HG03060 (cell line): ENCODE data around the gene HIF1A.

Experiments
- ATAC-seq: cut with Tn5 transposase; IDR thresholded peaks from one replicate; pipeline ENCODE4 v1.9.1; 2021; ENCODE audit warnings: low read depth, moderate number of reproducible peaks; ENCODE audit not compliant: unreplicated experiment

The HIF1A gene

GRCh38 chr14:61672796-61673195 lies 22.5 kb upstream of the HIF1A start:
- ATAC-seq = no peak

DNA sequence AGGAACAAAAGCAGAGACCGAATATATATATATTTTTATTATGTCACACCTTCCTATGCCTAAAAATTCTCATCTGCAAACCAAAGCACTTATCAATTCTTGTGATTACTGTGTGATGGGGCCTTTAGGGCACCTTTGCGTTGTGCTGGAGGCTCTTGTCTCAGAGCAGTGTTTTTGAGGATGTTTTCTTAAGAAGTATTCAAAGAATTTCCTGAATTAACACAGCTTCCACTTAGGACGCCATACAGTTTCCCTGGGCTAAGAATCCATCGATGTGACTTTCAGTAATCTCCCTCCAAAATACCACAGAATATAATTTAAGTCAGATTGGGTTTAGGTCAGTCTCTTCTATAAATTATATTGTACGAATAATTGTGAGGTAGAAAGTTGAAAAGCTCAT lies 22.0 kb upstream of the HIF1A start:
- ATAC-seq = no peak

DNA sequence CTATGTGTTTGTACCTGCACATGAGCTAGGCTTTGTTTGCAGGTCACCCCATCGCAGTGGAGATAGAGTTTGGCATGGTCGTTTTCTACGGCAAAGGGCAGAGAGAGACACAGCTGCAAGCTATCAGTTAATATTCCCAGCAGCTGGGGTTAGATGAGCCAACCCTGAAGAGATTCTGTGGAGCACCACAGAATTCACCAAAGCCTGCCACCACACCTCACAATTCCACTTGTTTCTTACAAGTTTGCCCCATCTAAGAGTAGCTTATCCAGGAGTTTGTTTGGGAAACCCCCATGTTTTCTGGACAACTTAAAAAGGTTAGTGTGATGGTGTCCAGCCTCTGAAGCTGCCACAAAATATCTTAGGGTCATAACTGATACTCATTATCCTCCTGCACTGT lies 20.0 kb upstream of the HIF1A start:
- ATAC-seq = no peak

DNA sequence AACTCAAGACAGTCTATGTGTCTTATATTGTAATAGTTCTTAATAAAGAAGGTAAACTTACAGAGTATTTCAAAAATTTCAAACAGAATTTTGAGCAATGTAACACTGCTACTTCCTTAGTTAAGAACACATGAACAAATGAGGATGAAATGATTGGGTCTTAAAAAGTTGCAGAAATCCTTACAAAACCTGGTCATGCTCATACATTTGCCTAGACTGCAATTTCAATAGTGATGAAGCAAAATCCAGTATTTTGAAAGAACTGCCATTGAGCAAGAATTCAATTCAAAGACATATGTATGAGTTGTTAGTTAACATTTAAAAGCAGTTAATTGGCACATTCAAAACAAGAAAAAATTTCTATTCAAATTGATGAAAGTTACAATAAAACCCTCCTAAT lies 17.8 kb upstream of the HIF1A start:
- no peak for ATAC-seq

DNA sequence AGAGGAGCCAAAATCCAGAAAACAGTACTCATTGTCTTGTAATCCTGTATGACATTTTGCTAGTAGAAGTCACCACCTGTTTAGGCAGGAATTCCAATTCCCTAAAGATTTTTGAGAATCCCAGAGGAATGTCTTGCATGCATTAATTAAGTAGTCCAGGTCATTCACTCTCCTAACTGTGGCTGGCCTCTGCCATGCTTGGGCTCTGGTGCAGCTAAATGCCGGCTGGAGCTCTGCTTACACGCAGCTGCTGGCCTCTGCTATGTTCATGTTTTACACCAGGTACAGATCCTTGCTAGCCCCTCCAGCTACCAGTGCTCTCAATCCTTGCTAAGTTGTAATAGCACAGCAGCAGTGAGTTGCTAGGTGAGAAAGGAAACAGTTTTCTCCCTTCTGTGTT lies 16.3 kb upstream of the HIF1A start:
- no peak for ATAC-seq

DNA sequence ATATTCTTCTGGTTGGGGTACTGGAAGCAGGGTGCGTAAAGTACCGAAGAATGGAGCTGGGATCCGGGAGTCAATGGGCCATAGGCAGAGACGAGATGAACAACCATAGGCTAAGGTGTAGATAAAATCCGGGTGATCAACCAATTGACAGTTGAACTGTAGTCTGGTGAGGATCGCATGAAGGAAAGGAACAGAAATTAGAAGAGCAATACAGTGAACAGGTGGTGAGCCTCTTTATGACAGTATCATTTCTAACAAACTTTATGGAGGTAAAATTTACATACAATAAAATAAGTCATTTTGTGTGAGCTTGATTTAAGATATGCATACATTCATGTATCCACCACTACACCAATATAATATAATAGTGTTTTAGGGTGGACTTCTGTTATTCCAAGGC lies 13.9 kb upstream of the HIF1A start:
- no peak for ATAC-seq

DNA sequence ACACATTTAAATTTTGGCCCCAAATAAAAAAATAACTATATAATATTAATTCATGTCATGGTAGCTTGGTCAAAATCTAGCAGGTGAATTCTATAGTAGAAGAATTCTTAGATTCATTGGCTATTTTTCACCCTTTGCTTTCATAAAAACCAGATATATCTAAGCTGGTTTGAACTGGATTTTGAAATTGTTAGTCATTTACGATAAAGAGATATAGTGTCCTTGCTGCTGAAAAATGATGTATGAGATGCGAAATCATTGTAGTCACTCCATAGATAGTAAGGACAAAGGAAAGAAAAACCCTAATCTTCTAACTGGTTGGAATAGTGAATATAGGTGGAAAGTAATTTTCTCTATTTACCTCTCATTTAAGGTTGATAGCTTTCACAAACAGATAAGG lies 12.2 kb upstream of the HIF1A start:
- ATAC-seq = no peak

DNA sequence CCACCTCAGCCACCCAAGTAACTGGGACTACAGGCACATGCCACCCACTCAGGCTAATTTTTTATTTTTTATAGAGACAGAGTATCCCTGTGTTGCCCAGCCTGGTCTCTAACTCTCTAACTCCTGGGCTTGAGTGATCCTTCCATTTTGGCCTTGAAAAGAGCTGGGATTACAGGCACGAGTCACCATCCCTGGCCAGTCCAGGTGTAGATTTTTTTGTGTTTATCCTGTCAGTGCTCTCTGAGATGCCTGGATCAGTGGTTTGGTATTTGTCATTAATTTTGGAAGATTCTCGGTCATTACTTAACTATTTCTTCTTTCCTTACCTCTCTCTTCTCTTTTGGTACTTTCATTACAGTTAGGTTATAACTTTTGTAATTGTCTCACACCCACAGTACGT lies 5.3 kb upstream of the HIF1A start:
- no peak for ATAC-seq

- no peak for ATAC-seq
These were observed 4.3 kb upstream of the HIF1A start for GRCh38 chr14:61690982-61691381.

GRCh38 chr14:61691495-61691894 lies 3.8 kb upstream of the HIF1A start:
- no peak for ATAC-seq

GRCh38 chr14:61694039-61694438 lies 1.3 kb upstream of the HIF1A start:
- ATAC-seq = no peak

DNA sequence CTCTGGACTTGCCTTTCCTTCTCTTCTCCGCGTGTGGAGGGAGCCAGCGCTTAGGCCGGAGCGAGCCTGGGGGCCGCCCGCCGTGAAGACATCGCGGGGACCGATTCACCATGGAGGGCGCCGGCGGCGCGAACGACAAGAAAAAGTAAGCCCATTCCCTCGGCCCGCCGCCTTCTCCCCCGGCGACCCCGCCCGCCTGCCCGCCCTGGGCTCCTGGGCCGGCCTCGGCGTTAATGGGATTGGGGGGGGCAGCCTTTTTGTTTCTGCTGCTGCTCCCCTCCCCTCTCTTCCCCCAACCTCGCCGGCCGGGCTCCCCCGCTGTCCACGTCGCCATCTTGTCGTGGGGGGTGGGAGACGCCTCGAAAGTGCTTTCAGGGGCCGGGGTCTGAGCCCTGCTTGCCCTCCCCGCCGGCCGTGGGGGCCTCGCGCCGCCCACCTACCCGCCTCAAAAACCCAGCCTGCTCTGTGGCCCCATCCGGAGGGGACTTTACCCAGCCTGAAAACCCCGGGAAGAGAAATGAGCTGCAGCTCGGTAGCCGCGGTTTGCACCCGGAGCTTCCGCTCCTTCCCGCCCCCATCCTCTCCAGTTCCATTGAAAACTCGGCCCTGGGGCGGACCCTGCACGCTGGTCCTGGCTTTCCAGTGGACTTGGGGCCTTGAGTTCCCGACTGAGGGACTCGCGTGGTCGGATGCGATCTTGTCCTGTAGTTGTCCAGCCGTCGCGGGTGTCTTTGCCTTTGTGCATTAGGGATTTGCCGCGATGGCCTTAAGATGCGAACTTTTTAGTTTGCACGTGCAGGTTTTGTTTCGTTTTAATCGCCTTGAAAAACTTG lies 598 bp downstream of the HIF1A start:
- peak; percentile 10 for ATAC-seq

GRCh38 chr14:61696753-61697318 lies 1.5 kb downstream of the HIF1A start:
- no peak for ATAC-seq

DNA sequence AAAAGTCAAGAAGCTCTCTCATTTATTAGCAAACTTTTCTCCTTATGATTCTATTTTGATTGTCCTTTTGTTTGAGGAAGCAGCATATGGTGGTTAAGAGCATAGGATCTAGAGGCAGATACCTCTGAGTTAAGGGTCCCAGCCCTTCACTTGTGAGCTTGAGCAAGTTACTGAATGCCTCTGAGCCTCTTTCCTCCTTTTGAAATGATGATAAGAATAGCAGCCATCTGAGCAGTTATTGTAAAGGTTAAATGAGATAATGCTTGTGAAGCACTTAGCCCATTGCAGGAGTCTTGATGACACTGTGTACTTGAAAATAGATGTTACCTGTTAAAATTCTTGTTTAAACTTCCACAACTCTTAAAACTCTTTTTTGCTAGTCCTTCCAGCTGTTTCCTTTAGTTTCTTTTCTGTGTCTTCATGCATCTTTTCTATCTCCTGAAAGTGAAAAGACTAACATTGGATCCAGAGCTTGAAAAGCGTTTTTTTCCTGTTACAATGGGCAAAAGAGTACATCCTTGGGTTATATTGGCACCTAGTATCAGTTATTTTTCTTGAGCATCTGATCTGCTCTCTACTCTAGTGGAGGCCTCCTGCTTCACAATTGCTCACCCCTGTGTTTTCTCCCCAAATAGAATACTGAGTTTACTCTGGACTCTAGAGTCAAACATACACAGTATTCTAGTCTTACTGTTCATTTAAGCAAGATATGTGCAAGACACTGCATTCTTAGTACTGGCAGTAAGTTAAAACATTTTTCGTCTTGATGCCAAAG lies 3.1 kb downstream of the HIF1A start:
- no peak for ATAC-seq

- ATAC-seq = no peak
These were observed 3.7 kb downstream of the HIF1A start for GRCh38 chr14:61699027-61699426.

DNA sequence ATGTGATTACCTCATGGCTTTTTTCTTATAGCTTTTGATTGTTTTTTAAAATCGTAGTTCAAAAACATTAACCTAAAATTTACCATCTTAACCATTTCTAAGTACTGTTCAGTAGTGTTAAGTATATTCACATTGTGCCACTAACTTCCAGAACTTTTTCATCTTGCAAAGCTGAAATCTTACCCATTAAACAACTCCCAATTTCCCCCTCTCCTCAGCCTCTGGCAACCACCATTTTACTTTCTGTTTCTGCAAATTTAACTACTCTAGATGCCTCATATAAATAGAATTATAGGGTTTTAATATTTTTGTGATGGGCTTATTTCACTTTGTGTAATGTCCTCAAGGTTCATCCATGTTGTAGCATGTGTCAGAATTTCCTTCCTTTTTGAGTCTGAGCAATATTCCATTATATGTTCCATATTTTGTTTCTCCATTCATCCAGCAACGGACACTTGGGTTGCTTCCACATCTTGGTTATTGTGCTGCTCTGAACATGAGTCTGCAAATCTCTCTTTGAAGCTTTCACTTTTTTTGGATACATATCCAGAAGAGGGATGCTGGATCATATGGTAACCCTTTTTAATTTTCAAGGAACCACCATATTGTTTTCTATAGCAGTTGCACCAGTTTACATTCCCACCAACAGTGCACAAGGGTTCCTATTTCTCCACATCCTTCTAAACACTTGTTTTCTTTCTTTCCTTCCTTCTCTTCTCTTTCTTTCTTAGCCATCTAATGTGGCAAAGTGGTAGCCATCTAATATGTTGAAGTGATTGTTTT lies 5.0 kb downstream of the HIF1A start:
- no peak for ATAC-seq

- ATAC-seq = no peak
These were observed 6.6 kb downstream of the HIF1A start for GRCh38 chr14:61701946-61702345.

DNA sequence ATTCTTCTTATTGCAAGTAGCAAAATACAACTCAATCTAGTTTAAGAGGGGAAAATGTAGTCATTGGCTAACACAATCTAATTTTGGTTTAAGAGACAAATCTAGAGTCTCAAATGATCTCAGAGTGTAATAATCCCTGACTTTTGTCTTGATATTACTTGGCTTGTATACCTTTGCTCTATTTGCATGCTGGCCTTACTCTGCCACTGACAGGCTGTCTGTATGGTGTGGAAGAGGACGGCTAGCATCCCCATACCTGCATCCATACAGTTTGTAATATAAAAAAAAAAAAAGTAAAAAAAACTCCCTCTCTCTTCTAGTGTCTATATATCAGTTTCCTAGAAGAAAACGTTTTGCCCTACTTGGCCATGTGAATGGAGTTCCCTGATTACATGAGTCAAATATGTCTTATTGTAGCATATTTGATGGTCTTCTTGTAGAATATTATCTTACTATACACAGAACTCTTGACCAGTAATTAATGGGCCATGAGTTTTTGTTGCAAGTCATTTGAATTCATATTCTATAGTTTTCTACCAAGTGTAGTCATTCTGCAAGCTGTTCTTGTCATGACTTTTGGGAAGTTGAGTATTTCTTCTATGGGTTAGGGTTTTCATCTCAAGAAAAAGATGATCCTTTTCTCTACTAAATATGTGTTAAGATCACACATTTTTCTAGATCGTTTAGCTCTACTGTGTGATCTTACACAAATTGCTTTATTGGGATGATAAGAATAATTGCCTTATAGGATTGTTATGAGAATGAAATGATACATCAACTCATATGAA lies 8.2 kb downstream of the HIF1A start:
- no peak for ATAC-seq

- ATAC-seq = no peak
These were observed 9.2 kb downstream of the HIF1A start for GRCh38 chr14:61704554-61704953.

- no peak for ATAC-seq
These were observed 9.7 kb downstream of the HIF1A start for GRCh38 chr14:61705017-61705416.
